Type B pancreatic cell (in vitro differentiated cells): ENCODE measurements around the gene BTD. TPM values are rescaled to one million over a fixed set of nuclear protein-coding genes. Genes with fewer than 3 reads are reported as not detected.

Experiments used
- DNase-seq: peaks from one replicate; pipeline ENCODE4 v3.0.0; 2021; ENCODE audit warnings: mixed read lengths; ENCODE audit not compliant: unreplicated experiment; ENCODE audit errors: extremely low spot score
- H3K27ac Mint-ChIP-seq: 2 replicates; pipeline ENCODE4 v1.8.0; 2021; ENCODE audit warnings: mild to moderate bottlenecking, mixed read lengths
- H3K27me3 Mint-ChIP-seq: 2 replicates; pipeline ENCODE4 v1.8.0; 2021; ENCODE audit warnings: mixed read lengths
- H3K36me3 Mint-ChIP-seq: 2 replicates; pipeline ENCODE4 v1.8.0; 2021; ENCODE audit warnings: mixed read lengths
- H3K4me1 Mint-ChIP-seq: one replicate; pipeline ENCODE4 v1.8.0; 2021; ENCODE audit warnings: mixed read lengths; ENCODE audit not compliant: unreplicated experiment
- H3K4me3 Mint-ChIP-seq: 2 replicates; pipeline ENCODE4 v1.8.0; 2021; ENCODE audit warnings: mild to moderate bottlenecking, mixed read lengths
- H3K9me3 Mint-ChIP-seq: 2 replicates; pipeline ENCODE4 v1.8.0; 2021; ENCODE audit warnings: mixed read lengths
- total RNA-seq: library from RNA; stranded (reverse); gene quantifications from 2 replicates; pipeline ENCODE4 v1.2.1, GENCODE V29; 2021; ENCODE audit warnings: low replicate concordance
- TF ChIP-seq, protein P1 (sequence below): fragments of 200-600 bp; sonication (generic); conservative IDR thresholded peaks from 2 replicates; pipeline ENCODE4 v1.5.0; 2021; ENCODE audit warnings: antibody characterized with exemption, mild to moderate bottlenecking

The BTD gene
- total RNA-seq, 1 donor from 2014 or later = 12.2 TPM

DNA sequence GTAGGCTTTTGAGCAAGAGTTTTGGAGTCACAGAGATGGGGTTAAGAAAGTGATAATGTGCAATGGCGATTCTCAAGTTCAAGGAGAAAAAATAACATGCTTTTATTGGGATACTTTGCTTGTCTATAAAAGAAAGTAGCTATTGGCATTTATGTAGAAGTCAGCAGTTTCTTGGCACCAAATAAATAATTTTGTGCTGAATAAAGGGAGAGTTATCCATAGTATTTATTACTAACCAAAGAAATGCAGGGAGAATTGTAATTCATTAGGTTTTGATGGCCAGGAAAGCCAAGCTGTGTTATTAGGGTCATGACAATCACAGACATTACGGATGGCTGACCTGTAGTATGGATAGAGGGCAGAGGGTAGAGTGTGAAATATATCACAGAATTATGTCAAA, 33.1 kb downstream of the BTD start:
- H3K36me3 Mint-ChIP-seq = no peaks in the 10 kb centered on the region
- TF ChIP-seq, protein P1, sequence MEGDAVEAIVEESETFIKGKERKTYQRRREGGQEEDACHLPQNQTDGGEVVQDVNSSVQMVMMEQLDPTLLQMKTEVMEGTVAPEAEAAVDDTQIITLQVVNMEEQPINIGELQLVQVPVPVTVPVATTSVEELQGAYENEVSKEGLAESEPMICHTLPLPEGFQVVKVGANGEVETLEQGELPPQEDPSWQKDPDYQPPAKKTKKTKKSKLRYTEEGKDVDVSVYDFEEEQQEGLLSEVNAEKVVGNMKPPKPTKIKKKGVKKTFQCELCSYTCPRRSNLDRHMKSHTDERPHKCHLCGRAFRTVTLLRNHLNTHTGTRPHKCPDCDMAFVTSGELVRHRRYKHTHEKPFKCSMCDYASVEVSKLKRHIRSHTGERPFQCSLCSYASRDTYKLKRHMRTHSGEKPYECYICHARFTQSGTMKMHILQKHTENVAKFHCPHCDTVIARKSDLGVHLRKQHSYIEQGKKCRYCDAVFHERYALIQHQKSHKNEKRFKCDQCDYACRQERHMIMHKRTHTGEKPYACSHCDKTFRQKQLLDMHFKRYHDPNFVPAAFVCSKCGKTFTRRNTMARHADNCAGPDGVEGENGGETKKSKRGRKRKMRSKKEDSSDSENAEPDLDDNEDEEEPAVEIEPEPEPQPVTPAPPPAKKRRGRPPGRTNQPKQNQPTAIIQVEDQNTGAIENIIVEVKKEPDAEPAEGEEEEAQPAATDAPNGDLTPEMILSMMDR = no peak
- no peak overlapping the region for H3K4me3 Mint-ChIP-seq
- H3K4me1 Mint-ChIP-seq = peaks cover 45% of the 10 kb centered on the region
- H3K9me3 Mint-ChIP-seq = no peaks in the 10 kb centered on the region
- no peaks in the 10 kb centered on the region for H3K27me3 Mint-ChIP-seq
- no peak overlapping the region for H3K27ac Mint-ChIP-seq
- DNase-seq = no peak

GRCh38 chr3:15635121-15635661, 33.6 kb downstream of the BTD start:
- TF ChIP-seq, protein P1 = no peak
- DNase-seq = no peak
- Mint-ChIP-seq H3K9me3 (no peaks in the 10 kb centered on the region), H3K4me3 (no peak overlapping the region), H3K27ac (no peak overlapping the region), H3K4me1 (peaks cover 40% of the 10 kb centered on the region), H3K27me3 (no peaks in the 10 kb centered on the region), H3K36me3 (no peaks in the 10 kb centered on the region)

DNA sequence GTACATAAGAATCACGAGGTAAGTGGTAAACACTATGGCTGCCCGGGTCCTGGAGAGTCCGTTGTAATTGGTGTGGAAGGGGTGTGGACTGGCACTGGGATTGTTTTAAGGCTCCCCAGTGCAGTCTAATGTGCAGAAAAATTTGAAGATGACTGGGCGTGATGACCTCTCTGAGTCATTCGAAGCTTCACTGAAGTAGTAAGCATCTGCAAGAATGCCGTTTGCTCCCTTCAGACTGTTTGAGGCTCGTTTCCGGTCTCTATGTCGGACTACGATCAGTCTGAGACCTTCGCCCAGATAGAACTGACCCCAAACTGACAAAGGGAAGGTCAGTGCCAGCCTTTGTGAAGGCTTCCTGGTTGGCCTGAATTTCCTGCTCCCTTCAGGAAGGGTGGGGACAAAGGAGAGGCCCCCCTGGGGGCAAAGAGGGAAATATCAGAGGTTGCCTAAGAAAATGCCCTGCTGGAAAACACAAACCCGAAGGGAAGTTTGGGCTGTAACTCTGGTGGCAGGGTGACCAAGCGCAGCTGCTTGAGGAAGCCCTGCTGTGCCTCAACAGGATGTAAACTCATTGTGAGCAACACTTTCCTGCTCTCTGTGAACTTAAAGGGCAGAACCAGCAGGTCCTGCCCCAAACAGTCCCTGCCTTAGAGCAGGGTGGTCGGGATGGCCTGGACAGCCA, 34.6 kb downstream of the BTD start:
- no peak overlapping the region for H3K4me3 Mint-ChIP-seq
- no peak overlapping the region for H3K27ac Mint-ChIP-seq
- no peaks in the 10 kb centered on the region for H3K36me3 Mint-ChIP-seq
- peaks cover 31% of the 10 kb centered on the region for H3K4me1 Mint-ChIP-seq
- DNase-seq = no peak
- no peaks in the 10 kb centered on the region for H3K27me3 Mint-ChIP-seq
- TF ChIP-seq, protein P1 = no peak
- no peaks in the 10 kb centered on the region for H3K9me3 Mint-ChIP-seq

DNA sequence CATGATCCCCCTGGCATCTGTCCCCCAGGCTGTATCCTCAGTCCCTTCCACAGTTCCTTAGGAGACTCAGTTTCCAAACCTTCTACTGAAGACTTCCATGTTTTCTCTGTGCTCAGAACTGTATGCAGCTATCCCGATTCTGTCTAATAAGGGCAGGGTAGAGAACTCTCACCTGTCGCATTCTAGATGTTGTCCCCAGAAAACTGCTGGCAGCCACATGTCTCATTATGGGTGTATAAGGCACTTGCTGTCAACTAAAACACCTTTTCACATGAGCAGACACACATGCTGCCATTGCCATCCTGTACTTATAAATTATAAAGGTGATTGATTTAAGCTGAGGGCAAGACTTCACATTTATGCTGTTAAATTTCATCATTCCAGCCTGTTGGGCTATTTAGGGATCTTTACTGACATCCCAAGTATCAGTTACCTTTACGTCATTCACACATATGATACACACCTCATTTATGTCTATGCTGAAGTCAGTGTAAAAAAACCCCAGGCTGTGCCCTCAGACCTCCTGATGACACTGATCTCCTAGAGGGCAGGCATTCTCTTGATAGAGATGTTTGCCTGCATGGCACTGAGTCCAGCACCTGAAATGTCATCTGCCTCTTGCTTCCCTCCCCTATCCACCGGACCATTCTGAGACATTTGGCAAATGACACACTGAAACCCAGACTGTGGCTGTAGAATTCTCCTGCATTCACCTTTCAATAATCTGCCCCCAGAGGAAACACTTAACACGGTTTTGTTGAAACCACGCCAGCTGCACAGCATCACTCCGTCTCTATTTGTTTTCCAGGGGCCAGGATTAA, 35.8 kb downstream of the BTD start:
- DNase-seq = no peak
- peaks cover 8% of the 10 kb centered on the region for H3K36me3 Mint-ChIP-seq
- H3K4me1 Mint-ChIP-seq = peaks cover 20% of the 10 kb centered on the region

GRCh38 chr3:15638193-15638890, 36.8 kb downstream of the BTD start:
- Mint-ChIP-seq H3K9me3 (no peaks in the 10 kb centered on the region), H3K4me1 (peaks cover 17% of the 10 kb centered on the region), H3K36me3 (peaks cover 8% of the 10 kb centered on the region), H3K27me3 (no peaks in the 10 kb centered on the region), H3K27ac (no peak overlapping the region), H3K4me3 (no peak overlapping the region)
- TF ChIP-seq, protein P1 = no peak
- no peak for DNase-seq

More for the DNA sequence above, 35.8 kb downstream of the BTD start:
- H3K9me3 Mint-ChIP-seq = no peaks in the 10 kb centered on the region
- no peaks in the 10 kb centered on the region for H3K27me3 Mint-ChIP-seq
- TF ChIP-seq, protein P1 = no peak
- H3K27ac Mint-ChIP-seq = no peak overlapping the region
- H3K4me3 Mint-ChIP-seq = no peak overlapping the region
